Hepatocyte (in vitro differentiated cells): ENCODE results near the gene RAB11FIP3. TPM values are rescaled to one million over a fixed set of nuclear protein-coding genes. Genes with fewer than 3 reads are reported as not detected.

Experiments
- DNase-seq: peaks from one replicate; pipeline ENCODE4 v3.0.0-alpha.2; 2016; ENCODE audit warnings: low spot score
- H2AFZ ChIP-seq: fragments of 200-600 bp; sonication (generic); 2 replicates; pipeline ENCODE4 v1.6.0; 2016; ENCODE audit warnings: antibody characterized with exemption, mild to moderate bottlenecking
- H3K27ac ChIP-seq: fragments of 200-600 bp; sonication (generic); 2 replicates; pipeline ENCODE4 v1.5.1; 2016; ENCODE audit warnings: mild to moderate bottlenecking
- H3K27me3 ChIP-seq: fragments of 200-600 bp; sonication (generic); 2 replicates; pipeline ENCODE4 v1.6.1; 2016
- H3K36me3 ChIP-seq: fragments of 200-600 bp; sonication (generic); replicated peaks from 2 replicates; pipeline ENCODE4 v1.5.1; 2016; ENCODE audit warnings: low read depth; ENCODE audit not compliant: insufficient read depth
- H3K4me1 ChIP-seq: fragments of 200-600 bp; sonication (generic); 2 replicates; pipeline ENCODE4 v1.5.1; 2016; ENCODE audit warnings: mild to moderate bottlenecking, moderate library complexity; ENCODE audit not compliant: insufficient read depth
- H3K4me2 ChIP-seq: fragments of 200-600 bp; sonication (generic); 2 replicates; pipeline ENCODE4 v1.6.0; 2016
- H3K4me3 ChIP-seq: fragments of 200-600 bp; sonication (generic); 2 replicates; pipeline ENCODE4 v1.5.1; 2016; ENCODE audit warnings: mild to moderate bottlenecking
- H3K79me2 ChIP-seq: fragments of 200-600 bp; sonication (generic); 2 replicates; pipeline ENCODE4 v1.6.0; 2017; ENCODE audit warnings: mild to moderate bottlenecking
- H3K9me2 ChIP-seq: fragments of 200-600 bp; sonication (generic); replicated peaks from 2 replicates; pipeline ENCODE4 v1.6.0; 2017; ENCODE audit warnings: mild to moderate bottlenecking; ENCODE audit not compliant: insufficient read depth
- H3K9me3 ChIP-seq: fragments of 200-600 bp; sonication (generic); 2 replicates; pipeline ENCODE4 v1.5.1; 2016; ENCODE audit warnings: low read depth, mild to moderate bottlenecking
- H4K20me1 ChIP-seq: fragments of 200-600 bp; sonication (generic); 2 replicates; pipeline ENCODE4 v1.6.0; 2016; ENCODE audit warnings: mild to moderate bottlenecking; ENCODE audit not compliant: insufficient read depth, poor library complexity, severe bottlenecking
- CTCF ChIP-seq: fragments of 200-600 bp; sonication (generic); IDR thresholded peaks from 2 replicates; pipeline ENCODE4 v1.5.1; 2016; ENCODE audit warnings: antibody characterized with exemption, mild to moderate bottlenecking; ENCODE audit not compliant: poor library complexity
- EZH2 ChIP-seq: fragments of 200-600 bp; sonication (generic); IDR thresholded peaks from 2 replicates; pipeline ENCODE4 v1.6.1; 2016; ENCODE audit warnings: antibody characterized with exemption, mild to moderate bottlenecking, borderline replicate concordance
- EZH2phosphoT487 ChIP-seq: fragments of 200-600 bp; sonication (generic); IDR thresholded peaks from one replicate; pipeline ENCODE4 v1.6.1; 2018; ENCODE audit warnings: antibody characterized with exemption, mild to moderate bottlenecking, low read depth, moderate library complexity; ENCODE audit not compliant: unreplicated experiment, severe bottlenecking
- WGBS: methylation state at CpG from one replicate; pipeline ENCODE4 v1.1.6; 2016; ENCODE audit warnings: low lambda C conversion rate; ENCODE audit errors: missing lambda C conversion rate; 5-methylcytosine and 5-hydroxymethylcytosine counted together
- polyA plus RNA-seq: library from polyadenylated mRNA; unstranded; fragments of >200 nt; fragmentation: Nextera tagmentation; extraction: Ambion mirVana; gene quantifications from 2 replicates; pipeline ENCODE4 v1.2.1, GENCODE V29; 2016
- total RNA-seq: library from RNA; depleted of rRNA; stranded (reverse); fragments of >200 nt; gene quantifications from 2 replicates; pipeline ENCODE4 v1.2.3, GENCODE V29; 2014

RAB11FIP3 gene
- total and polyA plus RNA-seq, 2 experiments from 2014 or later, result 47.3 to 72.8 TPM

- peak within 1 kb of the TSS; percentile 100 for H3K4me2 ChIP-seq
- H3K27ac ChIP-seq, result peak within 1 kb of the TSS; percentile 97
- no peaks in the 10 kb centered on the region for H3K9me3 ChIP-seq
- H3K79me2 ChIP-seq, result peaks cover 57% of the 10 kb centered on the region
- DNase-seq, result peak; percentile 96
- H3K4me1 ChIP-seq, result peaks cover 43% of the 10 kb centered on the region
- no peaks in the 10 kb centered on the region for H3K27me3 ChIP-seq
- WGBS, result under 1% methylated on average over 89 of the region's 129 CpGs
- no peaks in the 10 kb centered on the region for H3K36me3 ChIP-seq
- H2AFZ ChIP-seq, result peak within 1 kb of the TSS; percentile 36
- TF ChIP-seq EZH2phosphoT487 (no peak), CTCF (no peak), EZH2 (no peak)
- peaks cover 32% of the 10 kb centered on the region for H4K20me1 ChIP-seq
- no peaks in the 10 kb centered on the region for H3K9me2 ChIP-seq
- peak within 1 kb of the TSS; percentile 63 for H3K4me3 ChIP-seq
Measured at GRCh38 chr16:527015-527903, 101.8 kb downstream of the RAB11FIP3 start, which contains the start of gene CAPN15. CAPN15 (plus strand) TSS chr16:527712; CDS start chr16:546839, 19,127 bp downstream.

DNA sequence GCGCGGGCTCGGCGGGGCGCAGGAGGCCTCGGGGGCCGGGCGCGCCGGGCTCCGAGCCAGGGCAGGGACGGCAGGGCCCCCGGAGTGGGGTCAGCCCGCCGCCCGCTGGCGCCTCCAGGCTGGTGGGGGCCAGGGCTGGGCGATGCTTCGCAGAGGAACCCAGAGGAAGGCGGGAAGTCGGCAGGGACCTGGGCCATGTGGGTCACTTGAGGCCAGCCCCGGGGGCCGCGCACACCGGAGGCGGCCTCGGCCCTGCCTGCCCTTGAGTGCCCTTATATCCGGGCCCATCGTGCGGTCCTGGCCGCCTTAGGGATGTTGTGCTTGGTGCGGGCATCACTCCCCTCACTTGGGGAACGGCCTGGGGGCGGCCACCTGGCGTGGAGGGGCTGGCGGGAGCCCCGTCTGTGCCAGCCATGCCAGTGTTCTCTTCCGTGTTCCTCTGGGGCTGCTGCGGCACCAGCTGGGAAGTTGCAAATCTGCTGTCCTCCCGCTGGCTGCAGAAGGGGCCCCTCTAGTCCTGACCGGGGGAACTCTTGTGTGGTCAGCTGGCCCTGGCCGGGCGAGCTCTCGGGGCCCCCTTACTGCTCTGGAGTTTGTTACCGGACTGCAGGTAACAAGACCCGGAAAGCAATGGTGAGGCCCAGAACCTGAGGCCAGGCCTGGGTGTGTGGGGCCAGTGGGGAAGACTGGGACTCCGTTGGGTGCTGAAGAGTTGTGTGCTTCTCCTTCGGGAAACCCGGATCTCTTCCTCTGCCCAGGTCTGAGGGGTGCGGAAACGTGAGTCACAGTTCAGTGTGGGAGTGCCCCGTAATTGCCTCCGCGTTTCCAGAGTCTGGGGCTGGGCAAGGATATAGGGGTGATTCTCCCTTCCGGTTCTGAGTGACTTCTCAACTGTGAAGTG lies 102.9 kb downstream of the RAB11FIP3 start:
- peak overlapping the region; percentile 57 for H3K4me3 ChIP-seq
- no peaks in the 10 kb centered on the region for H3K36me3 ChIP-seq
- TF ChIP-seq EZH2phosphoT487, result no peak
- no peak for TF ChIP-seq CTCF
- TF ChIP-seq EZH2, result no peak
- no peaks in the 10 kb centered on the region for H3K9me2 ChIP-seq
- H3K4me2 ChIP-seq, result peak overlapping the region; percentile 100
- H3K79me2 ChIP-seq, result peaks cover 68% of the 10 kb centered on the region
- peaks cover 37% of the 10 kb centered on the region for H4K20me1 ChIP-seq
- 11% methylated on average over 37 of the region's 55 CpGs for WGBS
- no peaks in the 10 kb centered on the region for H3K9me3 ChIP-seq
- peak; percentile 75 for DNase-seq
- peak overlapping the region; percentile 96 for H3K27ac ChIP-seq
- peaks cover 47% of the 10 kb centered on the region for H3K4me1 ChIP-seq
- H2AFZ ChIP-seq, result no peak overlapping the region
- H3K27me3 ChIP-seq, result no peaks in the 10 kb centered on the region

DNA sequence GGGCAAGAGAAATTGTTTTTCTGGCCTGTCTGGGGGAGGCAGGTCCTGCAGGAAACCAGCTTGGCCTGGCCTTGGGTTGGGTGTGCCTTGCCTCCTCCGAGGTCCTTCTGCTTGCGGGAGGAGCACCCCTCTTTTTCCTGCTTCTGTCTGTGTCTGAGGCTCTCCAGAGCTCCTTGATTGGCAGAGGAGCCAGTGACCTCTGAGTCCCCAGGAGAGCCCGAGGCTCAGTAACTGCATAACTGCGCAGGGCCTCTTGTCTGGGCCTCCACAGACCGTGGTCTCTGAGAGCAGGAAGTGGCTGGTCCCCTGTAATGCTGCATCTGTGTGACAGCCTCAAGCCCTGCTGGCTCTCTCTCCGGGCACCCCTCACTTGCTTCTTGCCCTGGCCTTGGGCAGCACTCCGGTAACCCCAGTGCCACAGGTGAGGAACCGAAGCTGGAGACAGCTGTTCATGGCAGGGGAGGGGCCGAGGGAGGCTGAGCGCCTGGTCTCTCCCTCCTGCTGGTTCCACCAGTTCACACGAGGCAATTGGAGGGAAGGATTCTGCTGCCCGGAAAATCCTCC lies 103.6 kb downstream of the RAB11FIP3 start:
- TF ChIP-seq CTCF, result no peak
- no peak for TF ChIP-seq EZH2phosphoT487
- no peak for TF ChIP-seq EZH2
- Histone ChIP-seq H3K9me3 (no peaks in the 10 kb centered on the region), H3K27me3 (no peaks in the 10 kb centered on the region), H3K27ac (peak overlapping the region; percentile 96), H3K79me2 (peaks cover 71% of the 10 kb centered on the region), H3K4me1 (peaks cover 49% of the 10 kb centered on the region), H3K36me3 (no peaks in the 10 kb centered on the region), H3K4me3 (peak overlapping the region; percentile 57), H2AFZ (no peak overlapping the region), H3K4me2 (peak overlapping the region; percentile 100), H4K20me1 (peaks cover 38% of the 10 kb centered on the region), H3K9me2 (no peaks in the 10 kb centered on the region)
- WGBS, result 74% methylated on average over 12 of the region's 12 CpGs
- DNase-seq, result no peak
